Neuronal stem cell (in vitro differentiated cells): ENCODE results near the gene COL6A1.

Experiments
- DNase-seq: peaks from one replicate; pipeline ENCODE4 v3.0.0-alpha.2; 2013; ENCODE audit warnings: low spot score
- H2AFZ ChIP-seq: one replicate; pipeline ENCODE4 v1.6.1; 2013; ENCODE audit warnings: mild to moderate bottlenecking, low read length, inconsistent platforms
- H2AK5ac ChIP-seq: 2 replicates; pipeline ENCODE4 v1.6.1; 2013; ENCODE audit warnings: low read depth, mild to moderate bottlenecking, inconsistent platforms, low read length, moderate library complexity, mixed read lengths
- H2BK120ac ChIP-seq: 2 replicates; pipeline ENCODE4 v1.6.1; 2013; ENCODE audit warnings: low read depth, mild to moderate bottlenecking, inconsistent platforms, low read length, moderate library complexity, mixed read lengths
- H2BK12ac ChIP-seq: one replicate; pipeline ENCODE4 v1.6.1; 2013; ENCODE audit warnings: low read length, inconsistent platforms
- H2BK15ac ChIP-seq: 2 replicates; pipeline ENCODE4 v1.6.1; 2013; ENCODE audit warnings: mild to moderate bottlenecking, low read length, inconsistent platforms, mixed read lengths
- H2BK5ac ChIP-seq: one replicate; pipeline ENCODE4 v1.6.1; 2013; ENCODE audit warnings: inconsistent platforms, mild to moderate bottlenecking, low read length, moderate library complexity
- H3K14ac ChIP-seq: one replicate; pipeline ENCODE4 v1.6.1; 2013; ENCODE audit warnings: low read length, inconsistent platforms
- H3K18ac ChIP-seq: 2 replicates; pipeline ENCODE4 v1.6.1; 2013; ENCODE audit warnings: low read length, inconsistent platforms
- H3K23ac ChIP-seq: 2 replicates; pipeline ENCODE4 v1.6.1; 2013; ENCODE audit warnings: low read depth, mild to moderate bottlenecking, mixed read lengths, low read length, inconsistent platforms; ENCODE audit not compliant: poor library complexity
- H3K27ac ChIP-seq: replicated peaks from 3 replicates; pipeline ENCODE4 v1.5.1; 2013; ENCODE audit warnings: low read length, inconsistent platforms
- H3K27me3 ChIP-seq, 3 experiments: 2 replicates each; pipeline ENCODE4 v1.6.1; 2013; ENCODE audit warnings: low read length in 3 of 3, mild to moderate bottlenecking in 2 of 3, inconsistent platforms in 1 of 3, low read depth in 1 of 3, mixed read lengths in 1 of 3, moderate library complexity in 1 of 3; ENCODE audit not compliant: control insufficient read depth in 3 of 3, insufficient read depth in 3 of 3
- H3K36me3 ChIP-seq, 2 donors: replicated peaks in 1 of 2; 2 replicates each; pipeline ENCODE4 v1.6.1; 2013; ENCODE audit warnings: low read length in 2 of 2; ENCODE audit not compliant: control insufficient read depth in 2 of 2, insufficient read depth in 2 of 2
- H3K4ac ChIP-seq: 2 replicates; pipeline ENCODE4 v1.6.1; 2013; ENCODE audit warnings: inconsistent platforms, mild to moderate bottlenecking, low read length, moderate library complexity
- H3K4me1 ChIP-seq, 2 donors: 1 replicate in 1 of 2; 2 replicates in 1 of 2; pipeline ENCODE4 v1.6.1; 2013; ENCODE audit warnings: low read length in 2 of 2, low read depth in 1 of 2; ENCODE audit not compliant: control insufficient read depth in 2 of 2, insufficient read depth in 1 of 2
- H3K4me2 ChIP-seq: one replicate; pipeline ENCODE4 v1.6.1; 2013; ENCODE audit warnings: mild to moderate bottlenecking, low read length, inconsistent platforms; ENCODE audit not compliant: insufficient read depth, poor library complexity, severe bottlenecking
- H3K4me3 ChIP-seq, 2 donors: 2 replicates each; pipeline ENCODE4 v1.5.1; 2013; ENCODE audit warnings: low read length in 2 of 2, mild to moderate bottlenecking in 2 of 2, inconsistent platforms in 1 of 2, moderate library complexity in 1 of 2
- H3K79me1 ChIP-seq: one replicate; pipeline ENCODE4 v1.6.1; 2013; ENCODE audit warnings: low read depth, mild to moderate bottlenecking, inconsistent platforms, low read length, moderate library complexity
- H3K9ac ChIP-seq: one replicate; pipeline ENCODE4 v1.6.1; 2013; ENCODE audit warnings: mild to moderate bottlenecking, low read depth, low read length, inconsistent platforms; ENCODE audit not compliant: poor library complexity
- H3K9me3 ChIP-seq, 2 donors: replicated peaks in 1 of 2; 2 replicates each; pipeline versions ENCODE3 to v1.6.1; 2013; ENCODE audit warnings: low read length in 2 of 2, mild to moderate bottlenecking in 2 of 2, inconsistent platforms in 1 of 2, low read depth in 1 of 2, mixed read lengths in 1 of 2, moderate library complexity in 1 of 2; ENCODE audit not compliant: control insufficient read depth in 2 of 2, insufficient read depth in 1 of 2
- H4K8ac ChIP-seq: one replicate; pipeline ENCODE4 v1.6.1; 2013; ENCODE audit warnings: low read depth, mild to moderate bottlenecking, inconsistent platforms, low read length, moderate library complexity
- H4K91ac ChIP-seq: one replicate; pipeline ENCODE4 v1.6.1; 2013; ENCODE audit warnings: low read length, low read depth, mild to moderate bottlenecking, inconsistent platforms; ENCODE audit not compliant: poor library complexity
- WGBS, 2 donors: extraction: QIAGEN DNeasy Blood & Tissue Kit; methylation state at CpG; one replicate each; pipeline ENCODE4 v1.1.7; 2013; ENCODE audit warnings: missing lambda C conversion rate in 2 of 2, mixed read lengths in 1 of 2; ENCODE audit not compliant: insufficient read length in 2 of 2, insufficient replicate concordance in 1 of 2; ENCODE audit errors: extremely low coverage in 2 of 2; 5-methylcytosine and 5-hydroxymethylcytosine counted together

COL6A1 gene

DNA sequence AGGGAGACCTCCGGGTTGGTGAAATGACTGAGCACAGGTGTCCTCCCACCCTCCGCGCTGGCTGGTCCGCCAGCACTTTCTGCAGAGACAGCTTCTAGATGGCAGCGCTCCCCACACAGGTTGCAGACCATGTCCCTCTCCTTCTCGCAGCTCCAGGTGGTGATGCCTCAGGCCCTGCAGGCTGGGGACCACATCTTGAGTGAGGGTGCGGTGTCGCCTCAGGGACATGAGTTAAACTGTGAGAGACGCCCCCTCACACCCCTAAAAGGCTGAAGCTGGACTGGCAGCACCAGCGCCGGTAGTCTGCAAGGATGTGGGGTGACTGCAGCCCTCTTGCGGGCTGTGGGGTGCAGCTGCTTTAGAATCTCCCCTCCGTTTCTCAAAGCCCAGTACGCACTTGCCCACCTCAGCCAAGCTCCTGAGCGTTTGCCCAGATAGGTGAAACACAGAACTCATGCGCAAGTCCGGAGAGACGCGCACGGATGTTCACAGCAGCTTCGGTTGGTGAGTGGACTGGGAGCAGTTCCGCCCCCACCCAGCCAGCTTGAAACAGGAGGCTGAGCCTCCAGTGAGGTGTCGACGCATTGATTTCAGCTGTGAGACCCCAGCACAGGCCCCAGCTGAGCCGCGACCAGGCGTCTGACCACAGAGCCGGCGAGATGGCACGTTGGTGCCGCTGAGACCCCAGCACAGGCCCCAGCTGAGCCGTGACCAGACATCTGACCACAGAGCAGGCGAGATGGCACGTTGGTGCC lies 28.6 kb downstream of the COL6A1 start:
- Histone ChIP-seq H2AK5ac (no peak overlapping the region), H2BK5ac (no peak overlapping the region), H3K4me1 (no peaks in the 10 kb centered on the region), H3K36me3 (no peaks in the 10 kb centered on the region), H3K27me3 (peaks cover 0 to 3% (median 0%) of the 10 kb centered on the region in 3 experiments), H3K79me1 (no peaks in the 10 kb centered on the region), H2AFZ (no peak overlapping the region), H3K9ac (no peak overlapping the region), H2BK15ac (peak overlapping the region; percentile 9), H3K4me3 (no peak overlapping the region), H3K4ac (no peak overlapping the region), H2BK12ac (no peak overlapping the region), H4K8ac (no peak overlapping the region), H3K27ac (no peak overlapping the region), H3K4me2 (no peak overlapping the region), H3K9me3 (no peaks in the 10 kb centered on the region), H3K18ac (peak overlapping the region; percentile 58), H2BK120ac (no peak overlapping the region), H3K23ac (peak overlapping the region; percentile 65), H4K91ac (no peak overlapping the region), H3K14ac (no peak overlapping the region)
- no CpG with 5 or more reads among the region's 34 CpGs for WGBS, 2 donors
- DNase-seq, result no peak

DNA sequence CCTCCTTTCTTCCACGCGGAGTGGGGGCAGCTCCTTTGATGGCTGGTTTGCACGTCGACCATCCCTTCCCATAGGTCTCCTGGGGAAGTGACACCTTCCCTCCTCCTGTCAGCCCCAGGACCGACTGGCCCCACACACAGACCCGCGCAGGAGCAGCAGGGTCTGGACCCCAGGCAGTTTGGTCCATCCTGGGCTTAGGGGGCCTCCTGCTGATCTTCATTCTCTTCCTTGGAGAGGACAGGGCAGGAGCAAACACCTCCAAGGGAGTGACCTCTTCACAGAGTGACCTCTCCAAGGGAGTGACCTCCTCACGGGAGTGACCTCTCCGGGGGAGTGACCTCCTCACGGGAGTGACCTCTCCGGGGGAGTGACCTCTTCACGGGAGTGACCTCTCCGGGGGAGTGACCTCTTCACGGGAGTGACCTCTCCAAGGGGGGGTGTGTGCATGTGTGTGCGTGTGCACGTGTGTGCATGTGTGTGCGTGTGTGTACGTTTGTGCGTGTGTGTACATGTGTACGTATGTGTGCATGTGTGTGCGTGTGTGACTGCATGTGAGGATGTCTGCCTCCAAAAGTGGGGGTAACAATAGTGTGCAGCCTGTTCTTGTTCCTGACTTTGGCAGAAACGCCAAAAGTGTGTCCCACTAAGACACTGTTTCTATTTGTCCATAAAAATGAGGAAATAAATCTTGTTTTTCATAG lies 29.8 kb downstream of the COL6A1 start:
- no CpG with 5 or more reads among the region's 22 CpGs for WGBS, 2 donors
- H3K4ac ChIP-seq, result no peak overlapping the region
- H3K36me3 ChIP-seq, result no peaks in the 10 kb centered on the region
- H3K9me3 ChIP-seq, result no peaks in the 10 kb centered on the region
- H3K4me2 ChIP-seq, result no peak overlapping the region
- peak overlapping the region; percentile 34 for H4K91ac ChIP-seq
- H2BK5ac ChIP-seq, result no peak overlapping the region
- no peak overlapping the region for H2AFZ ChIP-seq
- no peak overlapping the region for H3K9ac ChIP-seq
- H4K8ac ChIP-seq, result no peak overlapping the region
- no peaks in the 10 kb centered on the region for H3K79me1 ChIP-seq
- H3K14ac ChIP-seq, result no peak overlapping the region
- H2BK15ac ChIP-seq, result no peak overlapping the region
- H3K27me3 ChIP-seq, result peaks cover 0 to 3% (median 0%) of the 10 kb centered on the region in 3 experiments
- H3K27ac ChIP-seq, result no peak overlapping the region
- H2BK12ac ChIP-seq, result no peak overlapping the region
- no peak for DNase-seq
- H3K4me1 ChIP-seq, result no peaks in the 10 kb centered on the region
- no peak overlapping the region for H2AK5ac ChIP-seq
- H3K4me3 ChIP-seq, result no peak overlapping the region
- H3K18ac ChIP-seq, result no peak overlapping the region
- H2BK120ac ChIP-seq, result no peak overlapping the region
- H3K23ac ChIP-seq, result peak overlapping the region; percentile 69

DNA sequence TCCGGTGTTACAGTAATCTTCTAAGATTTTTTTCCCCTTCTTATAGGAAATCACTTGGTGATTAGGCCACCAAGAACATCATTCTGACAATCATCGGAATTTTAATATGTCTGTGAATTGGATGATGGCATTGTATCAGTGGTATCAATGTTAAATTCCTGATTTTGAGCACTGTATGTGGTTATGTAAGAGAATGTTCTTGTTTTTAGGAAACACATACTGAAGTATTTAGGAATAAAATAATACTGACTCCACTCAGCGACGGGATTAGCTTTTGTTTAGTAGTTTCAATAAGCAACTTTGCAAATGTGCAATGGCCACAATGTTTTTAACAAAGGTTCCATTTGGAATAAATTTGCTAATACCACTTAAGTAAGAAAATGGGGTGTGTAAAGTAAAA lies 30.6 kb downstream of the COL6A1 start:
- Histone ChIP-seq H3K4ac (no peak overlapping the region), H3K79me1 (no peaks in the 10 kb centered on the region), H3K4me2 (no peak overlapping the region), H4K8ac (no peak overlapping the region), H2BK15ac (no peak overlapping the region), H2AFZ (no peak overlapping the region), H3K14ac (no peak overlapping the region), H2BK5ac (no peak overlapping the region), H3K18ac (no peak overlapping the region), H2BK12ac (no peak overlapping the region), H2AK5ac (no peak overlapping the region), H3K4me3 (no peak overlapping the region), H3K27me3 (peaks cover 0 to 3% (median 0%) of the 10 kb centered on the region in 3 experiments), H2BK120ac (no peak overlapping the region), H4K91ac (no peak overlapping the region), H3K23ac (no peak overlapping the region), H3K4me1 (no peaks in the 10 kb centered on the region), H3K27ac (no peak overlapping the region), H3K36me3 (no peaks in the 10 kb centered on the region), H3K9ac (no peak overlapping the region), H3K9me3 (no peaks in the 10 kb centered on the region)
- no peak for DNase-seq
- no CpG with 5 or more reads among the region's 4 CpGs for WGBS, 2 donors

DNA sequence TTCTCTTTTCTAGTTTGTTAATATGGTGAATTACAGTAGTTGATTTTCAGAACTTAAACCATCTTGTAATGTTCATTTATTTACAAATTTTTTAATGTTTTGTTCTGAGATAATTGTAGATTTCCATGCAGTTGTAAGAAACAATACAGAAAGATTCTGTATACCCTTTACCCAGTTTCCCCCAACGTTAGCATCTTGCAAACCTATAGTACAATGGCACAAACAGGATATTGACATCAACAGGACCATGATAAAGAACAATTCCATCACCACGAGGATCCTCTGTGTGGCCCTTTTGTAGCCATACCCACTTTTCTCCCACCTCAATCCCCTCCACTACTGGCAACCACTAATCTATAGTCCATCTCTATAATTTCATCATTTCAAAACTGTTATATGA lies 33.3 kb downstream of the COL6A1 start:
- Histone ChIP-seq H2AK5ac (no peak overlapping the region), H2BK120ac (no peak overlapping the region), H3K4me1 (no peaks in the 10 kb centered on the region), H3K27me3 (peaks cover 0 to 3% (median 0%) of the 10 kb centered on the region in 3 experiments), H3K27ac (no peak overlapping the region), H3K4ac (no peak overlapping the region), H3K36me3 (no peaks in the 10 kb centered on the region), H3K4me2 (no peak overlapping the region), H4K8ac (no peak overlapping the region), H2BK5ac (no peak overlapping the region), H3K23ac (no peak overlapping the region), H3K14ac (no peak overlapping the region), H3K79me1 (no peaks in the 10 kb centered on the region), H2BK12ac (no peak overlapping the region), H3K9ac (no peak overlapping the region), H3K9me3 (no peaks in the 10 kb centered on the region), H4K91ac (no peak overlapping the region), H2BK15ac (no peak overlapping the region), H3K18ac (no peak overlapping the region), H2AFZ (no peak overlapping the region), H3K4me3 (no peak overlapping the region)
- WGBS, 2 donors, result no CpG with 5 or more reads among the region's 2 CpGs
- DNase-seq, result no peak
